Measurements from ENCODE around the gene EXPH5.
A peak's percentile ranks its signal among the peaks of the same experiment; 100 is the strongest.

The EXPH5 gene

DNA sequence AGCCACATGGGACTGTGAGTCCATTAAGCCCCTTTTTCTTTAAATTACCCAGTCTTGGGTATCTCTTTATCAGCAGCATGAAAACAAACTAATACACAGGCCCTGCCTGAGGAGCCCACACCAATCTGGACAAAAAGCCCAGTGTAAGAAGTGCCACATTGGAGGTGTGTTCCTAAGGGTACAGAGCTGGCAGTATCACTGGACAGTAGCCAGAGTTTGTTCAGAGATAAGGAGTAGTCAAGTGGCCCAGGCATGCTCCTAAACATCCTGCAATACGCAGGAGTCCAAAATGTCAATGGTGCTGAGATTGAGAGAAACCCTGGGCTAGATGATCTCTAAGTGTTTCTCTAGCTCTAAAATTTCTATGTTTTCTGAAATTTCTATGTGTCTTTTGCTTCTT is 68.4 kb downstream of the EXPH5 start:
- H3K4me3 ChIP-seq (replicated peaks in 1 of 2; ENCODE audit: low read depth in 2 of 2, low read length in 2 of 2): no peak overlapping the region
- DNase-seq (ENCODE audit: low read depth in 2 of 2): no peak
- TF ChIP-seq, protein P1, sequence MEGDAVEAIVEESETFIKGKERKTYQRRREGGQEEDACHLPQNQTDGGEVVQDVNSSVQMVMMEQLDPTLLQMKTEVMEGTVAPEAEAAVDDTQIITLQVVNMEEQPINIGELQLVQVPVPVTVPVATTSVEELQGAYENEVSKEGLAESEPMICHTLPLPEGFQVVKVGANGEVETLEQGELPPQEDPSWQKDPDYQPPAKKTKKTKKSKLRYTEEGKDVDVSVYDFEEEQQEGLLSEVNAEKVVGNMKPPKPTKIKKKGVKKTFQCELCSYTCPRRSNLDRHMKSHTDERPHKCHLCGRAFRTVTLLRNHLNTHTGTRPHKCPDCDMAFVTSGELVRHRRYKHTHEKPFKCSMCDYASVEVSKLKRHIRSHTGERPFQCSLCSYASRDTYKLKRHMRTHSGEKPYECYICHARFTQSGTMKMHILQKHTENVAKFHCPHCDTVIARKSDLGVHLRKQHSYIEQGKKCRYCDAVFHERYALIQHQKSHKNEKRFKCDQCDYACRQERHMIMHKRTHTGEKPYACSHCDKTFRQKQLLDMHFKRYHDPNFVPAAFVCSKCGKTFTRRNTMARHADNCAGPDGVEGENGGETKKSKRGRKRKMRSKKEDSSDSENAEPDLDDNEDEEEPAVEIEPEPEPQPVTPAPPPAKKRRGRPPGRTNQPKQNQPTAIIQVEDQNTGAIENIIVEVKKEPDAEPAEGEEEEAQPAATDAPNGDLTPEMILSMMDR (IDR thresholded peaks at IDR 0.05; ENCODE audit: low read depth, low read length): no peak

DNA sequence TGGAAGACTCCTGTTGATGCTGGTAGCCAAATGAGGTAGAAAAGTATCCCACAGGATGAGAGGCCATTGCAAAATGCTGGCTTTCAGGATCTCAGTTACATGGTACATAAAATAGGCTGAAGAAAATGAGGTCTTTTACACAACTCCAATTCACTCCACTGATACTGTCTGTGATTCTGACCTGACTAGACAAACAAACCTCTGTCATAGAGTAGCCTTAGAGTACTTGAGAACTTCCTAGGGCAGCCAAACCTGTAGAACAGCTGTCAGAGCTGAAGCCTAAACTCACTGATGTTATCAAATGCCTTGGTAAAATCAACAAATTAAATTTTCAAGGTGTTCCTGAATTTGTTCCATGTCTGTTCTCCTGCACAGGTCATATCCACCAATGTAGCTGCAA is 69.1 kb downstream of the EXPH5 start:
- no peak overlapping the region for H3K4me3 ChIP-seq (replicated peaks in 1 of 2; ENCODE audit: low read depth in 2 of 2, low read length in 2 of 2)
- DNase-seq (ENCODE audit: low read depth in 2 of 2): no peak
- TF ChIP-seq, protein P1 (IDR thresholded peaks at IDR 0.05; ENCODE audit: low read depth, low read length): no peak

DNA sequence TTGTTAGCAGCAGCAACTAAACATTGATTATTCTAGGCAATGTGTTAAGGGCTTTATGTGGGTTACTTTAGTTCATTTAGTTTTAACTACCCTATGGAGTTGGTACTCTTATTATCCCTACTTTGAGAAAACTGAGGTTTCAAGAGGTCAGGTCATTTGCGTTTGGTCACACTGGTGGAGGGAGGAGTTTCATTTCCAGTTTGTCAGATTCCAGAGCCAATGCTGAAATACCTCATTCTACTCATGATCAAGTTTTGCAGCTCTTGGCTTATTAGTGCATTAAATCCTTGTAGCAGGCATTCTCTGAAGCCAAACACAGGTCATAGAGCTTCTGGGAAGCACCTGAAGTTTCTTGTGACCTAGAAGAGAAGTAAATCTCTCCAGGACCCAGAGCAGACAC is 71.2 kb downstream of the EXPH5 start:
- H3K4me3 ChIP-seq (replicated peaks in 1 of 2; ENCODE audit: low read depth in 2 of 2, low read length in 2 of 2): no peak overlapping the region
- TF ChIP-seq, protein P1 (IDR thresholded peaks at IDR 0.05; ENCODE audit: low read depth, low read length): no peak
- DNase-seq (ENCODE audit: low read depth in 2 of 2): no peak

DNA sequence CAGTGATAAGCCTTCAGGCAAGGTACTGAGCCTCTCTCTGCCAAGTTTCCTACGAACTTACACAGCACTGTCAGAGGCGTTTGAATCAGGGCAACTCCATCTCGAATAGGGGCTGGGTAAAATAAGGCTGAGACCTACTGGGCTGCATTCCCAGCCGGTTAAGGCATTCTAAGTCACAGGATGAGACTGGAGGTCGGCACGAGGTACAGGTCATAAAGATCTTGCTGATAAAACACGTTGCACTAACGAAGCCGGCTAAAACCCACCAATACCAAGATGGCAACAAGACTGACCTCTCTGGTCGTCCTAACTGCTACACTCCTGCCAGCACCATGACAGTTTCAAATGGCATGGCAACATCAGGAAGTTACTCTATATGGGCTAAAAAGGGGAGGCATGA is 75.0 kb downstream of the EXPH5 start:
- no peak for DNase-seq (ENCODE audit: low read depth in 2 of 2)
- H3K4me3 ChIP-seq (replicated peaks in 1 of 2; ENCODE audit: low read depth in 2 of 2, low read length in 2 of 2): no peak overlapping the region
- TF ChIP-seq, protein P1 (IDR thresholded peaks at IDR 0.05; ENCODE audit: low read depth, low read length): no peak

DNA sequence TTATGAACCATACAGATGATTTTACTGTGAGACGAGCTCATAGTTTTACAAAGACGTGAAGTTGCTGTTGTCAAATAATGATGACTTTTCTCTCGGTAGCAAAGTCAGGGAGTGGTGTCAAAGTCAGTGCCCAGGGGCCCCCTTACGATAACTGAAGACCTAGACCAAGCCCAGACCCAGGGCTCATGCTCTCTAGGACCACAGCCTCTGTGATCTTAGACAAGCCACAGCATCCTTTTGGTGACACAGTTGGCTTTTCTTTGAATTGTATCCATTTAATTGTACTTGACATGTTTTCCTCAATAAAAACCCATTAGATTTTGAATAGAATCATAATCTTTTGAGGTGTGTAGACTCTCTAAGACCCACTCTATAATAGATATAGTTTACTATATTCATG is 77.4 kb downstream of the EXPH5 start:
- TF ChIP-seq, protein P1 (IDR thresholded peaks at IDR 0.05; ENCODE audit: low read depth, low read length): no peak
- H3K4me3 ChIP-seq (replicated peaks in 1 of 2; ENCODE audit: low read depth in 2 of 2, low read length in 2 of 2): no peak overlapping the region
- DNase-seq (ENCODE audit: low read depth in 2 of 2): no peak

DNA sequence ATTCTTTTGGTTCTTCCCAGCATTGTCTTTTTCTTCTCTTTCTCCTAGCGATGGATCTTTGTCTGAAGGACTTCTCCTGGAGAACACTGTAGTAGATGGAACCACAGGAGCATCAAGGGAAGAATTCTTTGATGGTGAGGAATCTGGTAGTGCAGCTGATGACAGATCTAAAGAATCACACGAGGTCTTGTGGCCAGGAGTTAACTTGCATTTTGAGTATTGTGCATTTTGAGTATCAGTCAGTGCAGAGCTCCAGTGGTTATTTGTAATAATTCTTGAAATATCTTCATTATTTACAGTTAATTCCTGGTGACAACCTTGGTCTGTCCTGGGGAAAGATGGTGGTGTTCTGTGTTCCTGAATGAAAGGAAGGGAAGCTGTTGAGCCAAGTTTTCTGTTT is 80.9 kb downstream of the EXPH5 start:
- DNase-seq (ENCODE audit: low read depth in 2 of 2): no peak
- TF ChIP-seq, protein P1 (IDR thresholded peaks at IDR 0.05; ENCODE audit: low read depth, low read length): no peak
- no peak overlapping the region for H3K4me3 ChIP-seq (replicated peaks in 1 of 2; ENCODE audit: low read depth in 2 of 2, low read length in 2 of 2)

DNA sequence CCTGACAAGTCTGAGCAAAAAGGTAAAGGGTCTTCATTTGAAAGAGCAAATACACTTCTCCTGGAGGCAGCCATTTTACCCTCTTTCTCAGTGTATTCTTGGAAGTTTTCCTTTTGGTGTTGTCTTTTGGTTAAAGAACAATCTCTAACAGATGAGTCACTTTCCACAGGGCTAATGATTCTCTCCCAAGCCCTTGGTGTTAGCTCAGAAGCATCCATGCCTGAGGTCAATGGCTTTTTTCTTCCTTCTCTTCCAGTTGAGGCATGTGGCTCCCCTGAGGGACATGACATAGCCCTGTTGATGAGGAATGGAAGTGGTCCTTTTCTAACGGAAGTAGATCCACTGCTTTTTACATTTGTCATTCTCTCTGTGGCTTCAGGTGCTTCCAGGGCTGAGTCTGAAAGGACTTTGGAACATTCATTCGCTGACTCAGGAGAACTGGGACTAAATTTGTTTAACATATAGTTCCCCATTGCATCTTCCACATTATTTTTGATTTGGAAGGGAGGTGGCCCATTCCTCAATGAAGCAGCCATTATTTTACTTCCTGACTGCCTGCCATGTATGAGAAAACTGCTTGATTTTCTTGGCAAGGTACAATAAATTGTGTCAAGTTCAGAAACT is 81.6 kb downstream of the EXPH5 start:
- no peak overlapping the region for H3K4me3 ChIP-seq (replicated peaks in 1 of 2; ENCODE audit: low read depth in 2 of 2, low read length in 2 of 2)
- DNase-seq (ENCODE audit: low read depth in 2 of 2): peak; percentile 2 to 69
- TF ChIP-seq, protein P1 (IDR thresholded peaks at IDR 0.05; ENCODE audit: low read depth, low read length): no peak
